GM19351 (cell line): ENCODE measurements around the gene LBHD2.
"Not testable (repeated sequence)": the region's sequence is repeated elsewhere in the genome, so short reads cannot be mapped to it uniquely, and the experiment has no call there.

ENCODE experiments used
- ATAC-seq: cut with Tn5 transposase; IDR thresholded peaks from one replicate; pipeline ENCODE4 v1.9.1; 2021; ENCODE audit warnings: mild to moderate bottlenecking, moderate library complexity; ENCODE audit not compliant: unreplicated experiment

LBHD2 gene

GRCh38 chr14:103084021-103084919, at the start of gene LBHD2:
Gene LBHD2 (plus strand): TSS chr14:103084210. CDS start chr14:103086013, 1,803 bp downstream.
- ATAC-seq, result no peak

- no peak for ATAC-seq
Measured at GRCh38 chr14:103041464-103041863, 42.5 kb upstream of the LBHD2 start.

GRCh38 chr14:103043257-103044015, 40.6 kb upstream of the LBHD2 start:
- ATAC-seq, result no peak

GRCh38 chr14:103045371-103045869, 38.6 kb upstream of the LBHD2 start:
- peak; percentile 65 for ATAC-seq

- ATAC-seq, result not testable (repeated sequence)
Measured at GRCh38 chr14:103047453-103047852, 36.6 kb upstream of the LBHD2 start.

- no peak for ATAC-seq
Measured at GRCh38 chr14:103050935-103051334, 33.1 kb upstream of the LBHD2 start.

- ATAC-seq, result no peak
Measured at GRCh38 chr14:103052407-103052806, 31.6 kb upstream of the LBHD2 start.

- no peak for ATAC-seq
Measured at GRCh38 chr14:103055695-103056094, 28.3 kb upstream of the LBHD2 start.

GRCh38 chr14:103056322-103057027, 27.5 kb upstream of the LBHD2 start:
- ATAC-seq, result peak; percentile 1

- ATAC-seq, result peak; percentile 30
Measured at GRCh38 chr14:103057028-103057371, 27.0 kb upstream of the LBHD2 start.

GRCh38 chr14:103057372-103058163, 26.4 kb upstream of the LBHD2 start, which contains the start of gene CDC42BPB:
Gene CDC42BPB (minus strand): TSS chr14:103057549. CDS start chr14:103057173, 376 bp downstream.
- ATAC-seq, result peak; percentile 83

- peak; percentile 3 for ATAC-seq
Measured at GRCh38 chr14:103058164-103059055, 25.6 kb upstream of the LBHD2 start.

- no peak for ATAC-seq
Measured at GRCh38 chr14:103059556-103059955, 24.5 kb upstream of the LBHD2 start.

GRCh38 chr14:103061482-103061976, 22.5 kb upstream of the LBHD2 start:
- no peak for ATAC-seq

- no peak for ATAC-seq
Measured at GRCh38 chr14:103064436-103064835, 19.6 kb upstream of the LBHD2 start.

- ATAC-seq, result no peak
Measured at GRCh38 chr14:103064978-103065377, 19.0 kb upstream of the LBHD2 start.

GRCh38 chr14:103065861-103066260, 18.1 kb upstream of the LBHD2 start:
- ATAC-seq, result no peak

- no peak for ATAC-seq
Measured at GRCh38 chr14:103066399-103066798, 17.6 kb upstream of the LBHD2 start.
